Natural killer cell (primary cell): ENCODE data around the gene GAS2. TPM values are rescaled to one million over a fixed set of nuclear protein-coding genes. Genes with fewer than 3 reads are reported as not detected.
A peak's percentile ranks its signal among the peaks of the same experiment; 100 is the strongest.

ENCODE experiments used
- ATAC-seq, 3 donors: fragments of 150-1000 bp in 2 of 3; fragments of 200-7000 bp in 1 of 3; cut with Tn5 transposase; 1 replicate in 1 of 3; 2 replicates in 2 of 3; pipeline ENCODE4 v1.10.0; 2021; ENCODE audit warnings: mild to moderate bottlenecking in 2 of 3, moderate library complexity in 2 of 3
- DNase-seq, 2 donors: peaks; one replicate each; pipeline versions ENCODE4 v3.0.0 to v3.0.0-alpha.2; 2013 to 2021; ENCODE audit warnings: mixed read lengths in 1 of 2
- H3K27ac ChIP-seq: one replicate; pipeline ENCODE4 v1.5.1; 2013; ENCODE audit warnings: mild to moderate bottlenecking, low read length
- H3K27me3 ChIP-seq: one replicate; pipeline ENCODE4 v1.6.1; 2013; ENCODE audit warnings: low read length; ENCODE audit not compliant: control insufficient read depth, insufficient read depth
- H3K36me3 ChIP-seq: one replicate; pipeline ENCODE4 v1.6.1; 2013; ENCODE audit warnings: low read length; ENCODE audit not compliant: control insufficient read depth, insufficient read depth
- H3K4me1 ChIP-seq: one replicate; pipeline ENCODE4 v1.6.1; 2013; ENCODE audit warnings: low read length; ENCODE audit not compliant: control insufficient read depth, insufficient read depth
- H3K4me3 ChIP-seq: one replicate; pipeline ENCODE4 v1.5.1; 2013; ENCODE audit warnings: low read length
- H3K9me3 ChIP-seq: one replicate; pipeline ENCODE4 v1.6.1; 2013; ENCODE audit warnings: low read length; ENCODE audit not compliant: control insufficient read depth, insufficient read depth
- H3K27ac Mint-ChIP-seq, 2 donors: one replicate each; pipeline ENCODE4 v1.8.0; 2022; ENCODE audit warnings: mild to moderate bottlenecking in 2 of 2, mixed read lengths in 2 of 2, moderate library complexity in 1 of 2
- H3K27me3 Mint-ChIP-seq, 2 donors: one replicate each; pipeline ENCODE4 v1.8.0; 2022; ENCODE audit warnings: low read depth in 2 of 2, mixed read lengths in 2 of 2
- H3K36me3 Mint-ChIP-seq: one replicate; pipeline ENCODE4 v1.8.0; 2022; ENCODE audit warnings: mixed read lengths
- H3K4me1 Mint-ChIP-seq, 2 donors: one replicate each; pipeline ENCODE4 v1.8.0; 2022; ENCODE audit warnings: mixed read lengths in 2 of 2
- H3K4me3 Mint-ChIP-seq: one replicate; pipeline ENCODE4 v1.8.0; 2022; ENCODE audit warnings: mild to moderate bottlenecking, moderate library complexity, mixed read lengths
- H3K9me3 Mint-ChIP-seq, 2 donors: one replicate each; pipeline ENCODE4 v1.8.0; 2022; ENCODE audit warnings: mixed read lengths in 2 of 2
- CTCF ChIP-seq: fragments of 200-600 bp; IDR thresholded peaks from one replicate; pipeline ENCODE4 v1.8.0; 2022; ENCODE audit warnings: antibody characterized with exemption
- WGBS: methylation state at CpG from one replicate; pipeline ENCODE4 v1.1.7; 2013; ENCODE audit warnings: missing lambda C conversion rate; ENCODE audit not compliant: insufficient coverage; 5-methylcytosine and 5-hydroxymethylcytosine counted together
- intact Hi-C: fragments of 100-400 bp; cut with micrococcal nuclease; formaldehyde crosslinking; loops from one replicate; pipeline ENCODE4 v1.14.2; 2022
- total RNA-seq, 4 donors: library from RNA; stranded (reverse); fragments of 120-200 nt in 1 of 4; gene quantifications; one replicate each; pipeline versions ENCODE4 v1.2.3 to v1.2.4, GENCODE V29; 2013 to 2022

GAS2 gene
- total RNA-seq = 1 to 10 TPM; 2.0 to 3.5 (median 2.5) TPM
- 4.4 TPM for total RNA-seq (2013)

GRCh38 chr11:22666325-22666687, at the start of gene GAS2:
TSS of gene GAS2 (plus strand) at chr11:22666611. CDS start at chr11:22674870, 8,259 bp downstream.
- Histone ChIP-seq H3K36me3 (no peaks in the 10 kb centered on the region), H3K27me3 (peaks cover 39% of the 10 kb centered on the region), H3K4me3 (no peak within 1 kb of the TSS), H3K27ac (no peak within 1 kb of the TSS), H3K9me3 (no peaks in the 10 kb centered on the region), H3K4me1 (peaks cover 9% of the 10 kb centered on the region)
- H3K4me1 Mint-ChIP-seq = peaks cover 11 to 13% of the 10 kb centered on the region in 2 donors
- H3K36me3 Mint-ChIP-seq = no peaks in the 10 kb centered on the region
- peaks cover 52 to 70% of the 10 kb centered on the region in 2 donors for H3K27me3 Mint-ChIP-seq
- no peaks in the 10 kb centered on the region for H3K9me3 Mint-ChIP-seq
- ATAC-seq (no peak), DNase-seq (no peak)
- TF ChIP-seq CTCF = no peak
- H3K27ac Mint-ChIP-seq = no peak within 1 kb of the TSS
- intact Hi-C loops = no loop called here
- H3K4me3 Mint-ChIP-seq = peak within 1 kb of the TSS; percentile 68
- WGBS = 10% methylated on average over 8 of the region's 8 CpGs

GRCh38 chr11:22617868-22618267, 48.5 kb upstream of the GAS2 start:
- ATAC-seq (no peak), DNase-seq (no peak)
- H3K36me3 Mint-ChIP-seq = peaks cover 12% of the 10 kb centered on the region
- H3K4me1 Mint-ChIP-seq = peaks cover 24% of the 10 kb centered on the region in 2 donors
- peaks cover 17 to 28% of the 10 kb centered on the region in 2 donors for H3K27me3 Mint-ChIP-seq
- no peak overlapping the region for H3K27ac Mint-ChIP-seq
- Histone ChIP-seq H3K27me3 (no peaks in the 10 kb centered on the region), H3K36me3 (peaks cover 2% of the 10 kb centered on the region), H3K27ac (no peak overlapping the region), H3K4me1 (no peaks in the 10 kb centered on the region), H3K9me3 (no peaks in the 10 kb centered on the region), H3K4me3 (no peak overlapping the region)
- no peak overlapping the region for H3K4me3 Mint-ChIP-seq
- H3K9me3 Mint-ChIP-seq = peaks cover 0 to 3% of the 10 kb centered on the region in 2 donors
- intact Hi-C loops = no loop called here
- no peak for TF ChIP-seq CTCF
- 93% methylated on average over 5 of the region's 5 CpGs for WGBS

GRCh38 chr11:22624742-22625447, 41.5 kb upstream of the GAS2 start:
- peak overlapping the region; percentile 98 for H3K4me3 Mint-ChIP-seq
- TF ChIP-seq CTCF = peak; percentile 31
- WGBS = 7% methylated on average over 31 of the region's 31 CpGs
- Histone ChIP-seq H3K27me3 (no peaks in the 10 kb centered on the region), H3K4me3 (peak overlapping the region; percentile 75), H3K4me1 (peaks cover 11% of the 10 kb centered on the region), H3K36me3 (peaks cover 2% of the 10 kb centered on the region), H3K27ac (peak overlapping the region; percentile 92), H3K9me3 (no peaks in the 10 kb centered on the region)
- peaks cover 37 to 38% of the 10 kb centered on the region in 2 donors for H3K4me1 Mint-ChIP-seq
- H3K27me3 Mint-ChIP-seq = no peaks in the 10 kb centered on the region
- peak in 1 of 2 donors; percentile 81 for DNase-seq
- H3K9me3 Mint-ChIP-seq = peaks cover 0 to under 1% of the 10 kb centered on the region in 2 donors
- intact Hi-C loops = loop anchor here (2.0 kb wide), 1 partner anchor 204 kb away; the partner anchor contains the start of gene SVIP
- peak overlapping the region; percentile 96 to 97 for H3K27ac Mint-ChIP-seq
- H3K36me3 Mint-ChIP-seq = peaks cover 7% of the 10 kb centered on the region
- peak; percentile 40 to 64 (median 43) for ATAC-seq
